GM21529 (cell line): ENCODE results near the gene KCNN2.

Experiments used
- ATAC-seq: cut with Tn5 transposase; IDR thresholded peaks from one replicate; pipeline ENCODE4 v1.9.1; 2021; ENCODE audit not compliant: unreplicated experiment

KCNN2 gene

GRCh38 chr5:114477816-114478334, 116.0 kb downstream of the KCNN2 start:
- no peak for ATAC-seq

DNA sequence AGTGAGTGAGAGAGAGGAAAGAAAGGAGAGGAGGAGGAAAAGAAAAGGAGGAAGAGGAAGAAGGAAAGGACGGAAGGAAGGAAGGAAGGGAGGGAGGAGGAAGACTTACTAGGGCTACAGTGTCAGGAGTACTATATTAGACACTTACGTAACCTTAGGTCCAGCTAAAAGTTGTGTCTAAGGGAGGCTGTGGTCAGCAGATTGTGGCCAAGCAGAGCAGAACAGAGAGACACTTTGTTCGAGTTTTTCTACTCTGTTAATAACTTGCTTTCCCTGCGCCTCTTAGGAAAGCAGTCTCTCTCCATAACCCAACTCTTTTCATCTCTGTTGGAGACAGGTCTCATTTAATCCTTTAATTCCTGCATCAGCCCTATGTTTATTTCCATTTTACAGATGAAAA, 138.9 kb downstream of the KCNN2 start:
- no peak for ATAC-seq

GRCh38 chr5:114504560-114504959, 142.7 kb downstream of the KCNN2 start:
- no peak for ATAC-seq

GRCh38 chr5:114524221-114524620, 162.4 kb downstream of the KCNN2 start:
- no peak for ATAC-seq

GRCh38 chr5:114544561-114544960, 182.7 kb downstream of the KCNN2 start:
- ATAC-seq, result no peak
